HepG2 (cell line): ENCODE results near the gene AKR1C2. TPM values are rescaled to one million over a fixed set of nuclear protein-coding genes. Genes with fewer than 3 reads are reported as not detected.
A peak's percentile ranks its signal among the peaks of the same experiment; 100 is the strongest.

ENCODE experiments used
- ATF1 ChIP-seq: IDR thresholded peaks from 2 replicates; pipeline ENCODE4 v1.6.1; 2016; ENCODE audit warnings: mild to moderate bottlenecking, control low read depth
- CREB3 ChIP-seq: sonication (generic); formaldehyde crosslinking; IDR thresholded peaks from 2 replicates; pipeline ENCODE4 v1.5.0; 2020; ENCODE audit warnings: missing genetic modification reagents
- ELF3 ChIP-seq: IDR thresholded peaks from 2 replicates; pipeline ENCODE4 v1.6.1; 2016; ENCODE audit warnings: missing genetic modification reagents, missing compliant biosample characterization
- FOSL1 ChIP-seq: sonication (generic); formaldehyde crosslinking; IDR thresholded peaks from 2 replicates; pipeline ENCODE4 v1.9.0; 2021; ENCODE audit warnings: missing genetic modification reagents, borderline replicate concordance
- GABPA ChIP-seq, 2 experiments: IDR thresholded peaks; 2 replicates each; pipeline ENCODE4 v1.6.1; 2011 to 2016; ENCODE audit warnings: low read depth in 2 of 2, low read length in 1 of 2, missing biosample characterization in 1 of 2, missing genetic modification characterization in 1 of 2
- HOXA3 ChIP-seq: sonication (generic); formaldehyde crosslinking; IDR thresholded peaks from 2 replicates; pipeline ENCODE4 v1.5.0; 2020; ENCODE audit warnings: missing genetic modification reagents
- RORA ChIP-seq: sonication (generic); formaldehyde crosslinking; IDR thresholded peaks from 2 replicates; pipeline ENCODE4 v1.5.0; 2020; ENCODE audit warnings: mild to moderate bottlenecking, missing genetic modification reagents, moderate library complexity
- SP1 ChIP-seq, 2 experiments: fragments of 450-650 bp in 1 of 2; sonication (generic) in 1 of 2; formaldehyde crosslinking in 1 of 2; IDR thresholded peaks; 2 replicates each; pipeline versions ENCODE4 v1.4.0 to v1.6.1; 2016 to 2020; ENCODE audit warnings: missing genetic modification reagents in 1 of 2
- TCF7 ChIP-seq: sonication (generic); IDR thresholded peaks from 2 replicates; pipeline ENCODE4 v1.6.1; 2016; ENCODE audit warnings: antibody characterized with exemption, low read depth
- U2AF2 ChIP-seq: fragments of 200-400 bp; formaldehyde crosslinking; IDR thresholded peaks from 2 replicates; pipeline ENCODE4 v1.6.1; 2017; ENCODE audit warnings: low read depth, mild to moderate bottlenecking, low read length
- ZBTB2 ChIP-seq: sonication (generic); formaldehyde crosslinking; IDR thresholded peaks from 2 replicates; pipeline ENCODE4 v1.8.0; 2022; ENCODE audit warnings: low read depth, missing genetic modification reagents
- ZNF275 ChIP-seq: sonication (generic); formaldehyde crosslinking; IDR thresholded peaks from 2 replicates; pipeline ENCODE4 v1.8.0; 2022; ENCODE audit warnings: missing genetic modification reagents, mild to moderate bottlenecking, inconsistent platforms, borderline replicate concordance
- ZNF564 ChIP-seq: sonication (generic); formaldehyde crosslinking; IDR thresholded peaks from 2 replicates; pipeline ENCODE4 v1.8.1; 2023; ENCODE audit warnings: mild to moderate bottlenecking, missing genetic modification reagents
- ZNF737 ChIP-seq: sonication (generic); formaldehyde crosslinking; IDR thresholded peaks from 2 replicates; pipeline ENCODE4 v1.5.0; 2020; ENCODE audit warnings: missing genetic modification reagents, mild to moderate bottlenecking, borderline replicate concordance
- polyA plus RNA-seq, 8 experiments: library from polyadenylated mRNA; depleted of rRNA in 3 of 8; stranded (reverse) in 7 of 8; unstranded in 1 of 8; fragments of >200 nt; fragmentation: Illumina TruSeq in 4 of 8; extraction: Trizol in 4 of 8; gene quantifications; 2 replicates each; pipeline versions ENCODE4 v1.2.1 to v1.2.3, GENCODE V29; 2011 to 2016; ENCODE audit warnings: low read depth in 4 of 8, missing spikeins in 1 of 8, mixed read lengths in 1 of 8; ENCODE audit not compliant: insufficient read depth in 1 of 8
- total RNA-seq, 5 experiments: library from RNA; depleted of rRNA; stranded (reverse); fragments of >200 nt; fragmentation: Illumina TruSeq; extraction: Trizol; gene quantifications; 2 replicates each; pipeline ENCODE4 v1.2.3, GENCODE V29; 2016; ENCODE audit warnings: low read depth in 1 of 5
- TF ChIP-seq, protein P1 (sequence below): IDR thresholded peaks from 2 replicates; pipeline ENCODE4 v1.6.1; 2016; ENCODE audit warnings: low read depth, missing genetic modification reagents, missing compliant biosample characterization
- TF ChIP-seq, protein P2 (sequence below): sonication (generic); formaldehyde crosslinking; IDR thresholded peaks from 2 replicates; pipeline ENCODE4 v1.4.0; 2020; ENCODE audit warnings: mild to moderate bottlenecking, missing genetic modification reagents

The AKR1C2 gene
- total and polyA plus RNA-seq, 2 of the 13 experiments (the other 11 are each of a cell fraction or from before 2014, with no cell fraction given), result 140 to 900 TPM

- TF ChIP-seq, protein P1, sequence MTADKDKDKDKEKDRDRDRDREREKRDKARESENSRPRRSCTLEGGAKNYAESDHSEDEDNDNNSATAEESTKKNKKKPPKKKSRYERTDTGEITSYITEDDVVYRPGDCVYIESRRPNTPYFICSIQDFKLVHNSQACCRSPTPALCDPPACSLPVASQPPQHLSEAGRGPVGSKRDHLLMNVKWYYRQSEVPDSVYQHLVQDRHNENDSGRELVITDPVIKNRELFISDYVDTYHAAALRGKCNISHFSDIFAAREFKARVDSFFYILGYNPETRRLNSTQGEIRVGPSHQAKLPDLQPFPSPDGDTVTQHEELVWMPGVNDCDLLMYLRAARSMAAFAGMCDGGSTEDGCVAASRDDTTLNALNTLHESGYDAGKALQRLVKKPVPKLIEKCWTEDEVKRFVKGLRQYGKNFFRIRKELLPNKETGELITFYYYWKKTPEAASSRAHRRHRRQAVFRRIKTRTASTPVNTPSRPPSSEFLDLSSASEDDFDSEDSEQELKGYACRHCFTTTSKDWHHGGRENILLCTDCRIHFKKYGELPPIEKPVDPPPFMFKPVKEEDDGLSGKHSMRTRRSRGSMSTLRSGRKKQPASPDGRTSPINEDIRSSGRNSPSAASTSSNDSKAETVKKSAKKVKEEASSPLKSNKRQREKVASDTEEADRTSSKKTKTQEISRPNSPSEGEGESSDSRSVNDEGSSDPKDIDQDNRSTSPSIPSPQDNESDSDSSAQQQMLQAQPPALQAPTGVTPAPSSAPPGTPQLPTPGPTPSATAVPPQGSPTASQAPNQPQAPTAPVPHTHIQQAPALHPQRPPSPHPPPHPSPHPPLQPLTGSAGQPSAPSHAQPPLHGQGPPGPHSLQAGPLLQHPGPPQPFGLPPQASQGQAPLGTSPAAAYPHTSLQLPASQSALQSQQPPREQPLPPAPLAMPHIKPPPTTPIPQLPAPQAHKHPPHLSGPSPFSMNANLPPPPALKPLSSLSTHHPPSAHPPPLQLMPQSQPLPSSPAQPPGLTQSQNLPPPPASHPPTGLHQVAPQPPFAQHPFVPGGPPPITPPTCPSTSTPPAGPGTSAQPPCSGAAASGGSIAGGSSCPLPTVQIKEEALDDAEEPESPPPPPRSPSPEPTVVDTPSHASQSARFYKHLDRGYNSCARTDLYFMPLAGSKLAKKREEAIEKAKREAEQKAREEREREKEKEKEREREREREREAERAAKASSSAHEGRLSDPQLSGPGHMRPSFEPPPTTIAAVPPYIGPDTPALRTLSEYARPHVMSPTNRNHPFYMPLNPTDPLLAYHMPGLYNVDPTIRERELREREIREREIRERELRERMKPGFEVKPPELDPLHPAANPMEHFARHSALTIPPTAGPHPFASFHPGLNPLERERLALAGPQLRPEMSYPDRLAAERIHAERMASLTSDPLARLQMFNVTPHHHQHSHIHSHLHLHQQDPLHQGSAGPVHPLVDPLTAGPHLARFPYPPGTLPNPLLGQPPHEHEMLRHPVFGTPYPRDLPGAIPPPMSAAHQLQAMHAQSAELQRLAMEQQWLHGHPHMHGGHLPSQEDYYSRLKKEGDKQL (CRISPR knock-in tag), result peak; percentile 74; the same call in 1 of the 2 replicates
- no peak for TF ChIP-seq ZNF564 (CRISPR knock-in tag)
- TF ChIP-seq ZNF737 (CRISPR knock-in tag), result no peak
- TF ChIP-seq, protein P2, sequence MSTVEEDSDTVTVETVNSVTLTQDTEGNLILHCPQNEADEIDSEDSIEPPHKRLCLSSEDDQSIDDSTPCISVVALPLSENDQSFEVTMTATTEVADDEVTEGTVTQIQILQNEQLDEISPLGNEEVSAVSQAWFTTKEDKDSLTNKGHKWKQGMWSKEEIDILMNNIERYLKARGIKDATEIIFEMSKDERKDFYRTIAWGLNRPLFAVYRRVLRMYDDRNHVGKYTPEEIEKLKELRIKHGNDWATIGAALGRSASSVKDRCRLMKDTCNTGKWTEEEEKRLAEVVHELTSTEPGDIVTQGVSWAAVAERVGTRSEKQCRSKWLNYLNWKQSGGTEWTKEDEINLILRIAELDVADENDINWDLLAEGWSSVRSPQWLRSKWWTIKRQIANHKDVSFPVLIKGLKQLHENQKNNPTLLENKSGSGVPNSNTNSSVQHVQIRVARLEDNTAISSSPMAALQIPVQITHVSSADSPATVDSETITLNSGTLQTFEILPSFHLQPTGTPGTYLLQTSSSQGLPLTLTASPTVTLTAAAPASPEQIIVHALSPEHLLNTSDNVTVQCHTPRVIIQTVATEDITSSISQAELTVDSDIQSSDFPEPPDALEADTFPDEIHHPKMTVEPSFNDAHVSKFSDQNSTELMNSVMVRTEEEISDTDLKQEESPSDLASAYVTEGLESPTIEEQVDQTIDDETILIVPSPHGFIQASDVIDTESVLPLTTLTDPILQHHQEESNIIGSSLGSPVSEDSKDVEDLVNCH (CRISPR knock-in tag), result no peak
- TF ChIP-seq FOSL1 (CRISPR knock-in tag), result peak; percentile 94
- no peak for TF ChIP-seq ZNF275 (CRISPR knock-in tag)
- TF ChIP-seq ZBTB2, result no peak
- no peak for TF ChIP-seq ATF1 (CRISPR knock-in tag)
- TF ChIP-seq SP1 (IDR thresholded peaks at IDR 0.05), result no peak
- no peak for TF ChIP-seq SP1 (CRISPR knock-in tag; IDR thresholded peaks at IDR 0.05)
- TF ChIP-seq RORA (CRISPR knock-in tag), result no peak
- peak; percentile 79 for TF ChIP-seq ELF3
- TF ChIP-seq CREB3, result 0 out of 2 replicates have a peak, but pooled peaks have one; percentile 64
- TF ChIP-seq HOXA3 (CRISPR knock-in tag), result peak; percentile 63; the same call in 1 of the 2 replicates
- TF ChIP-seq TCF7, result peak; percentile 32; the same call in 1 of the 2 replicates
- no peak for TF ChIP-seq U2AF2
- TF ChIP-seq GABPA (IDR thresholded peaks at IDR 0.05; ENCODE audit: low read depth, low read length), result no peak
- TF ChIP-seq GABPA (CRISPR knock-in tag; IDR thresholded peaks at IDR 0.05; ENCODE audit: low read depth), result no peak
Measured at GRCh38 chr10:4947635-4948596, 55.7 kb downstream of the AKR1C2 start (continued).
